Endothelial cell of umbilical vein (primary cell): ENCODE results near the gene XPO6. TPM values are rescaled to one million over a fixed set of nuclear protein-coding genes. Genes with fewer than 3 reads are reported as not detected.

Experiments used
- BruUV-seq: library from RNA; stranded (reverse); fragments of 400-500 nt; replicated peaks from 2 replicates; lab custom pipeline; 2021; lab: Mats Ljungman, UMichigan
- CTCF ChIA-PET: fragments of 300-600, 350-600 bp; sonication (Branson Sonifier 250); formaldehyde crosslinking; loops from one replicate; lab custom pipeline; 2021; ENCODE audit warnings: antibody characterized with exemption, inconsistent platforms; lab: Charles Lee
- POLR2A ChIA-PET: fragments of 300-600, 350-600 bp; sonication (Branson Sonifier 250); formaldehyde crosslinking; loops from one replicate; lab custom pipeline; 2021; ENCODE audit warnings: antibody characterized with exemption, inconsistent platforms; lab: Charles Lee
- DNase-seq: peaks from one replicate; pipeline ENCODE4 v3.0.0-alpha.2; 2011; ENCODE audit warnings: low read depth, low spot score
- FAIRE-seq: peaks from 2 replicates; lab custom pipeline; 2011; peaks lifted over from hg19 to GRCh38; lab: Jason Lieb, UNC
- H2AFZ ChIP-seq: 2 replicates; pipeline ENCODE4 v1.6.0; 2012; ENCODE audit warnings: low read depth, low read length, control low read depth, inconsistent platforms
- H3K27ac ChIP-seq: 2 replicates; pipeline ENCODE4 v1.5.1; 2011; ENCODE audit warnings: low read depth, mild to moderate bottlenecking, control low read depth, low read length, moderate library complexity; ENCODE audit not compliant: insufficient read depth
- H3K27me3 ChIP-seq, 2 experiments: 2 replicates each; pipeline versions ENCODE4 v1.6.0 to v1.6.1; 2011; ENCODE audit warnings: low read length in 2 of 2, mixed read lengths in 1 of 2; ENCODE audit not compliant: control insufficient read depth in 2 of 2, insufficient read depth in 2 of 2
- H3K36me3 ChIP-seq, 2 experiments: 2 replicates in 1 of 2; 3 replicates in 1 of 2; pipeline ENCODE4 v1.5.1; 2011; ENCODE audit warnings: low read length in 2 of 2, mild to moderate bottlenecking in 1 of 2, moderate library complexity in 1 of 2; ENCODE audit not compliant: control insufficient read depth in 2 of 2, insufficient read depth in 2 of 2; ENCODE audit errors: extremely low read depth in 1 of 2
- H3K4me1 ChIP-seq: 3 replicates; pipeline ENCODE4 v1.5.1; 2011; ENCODE audit warnings: mild to moderate bottlenecking, low read length; ENCODE audit not compliant: control insufficient read depth, insufficient read depth; ENCODE audit errors: extremely low read depth
- H3K4me2 ChIP-seq: 2 replicates; pipeline ENCODE4 v1.6.1; 2011; ENCODE audit warnings: low read length, control low read depth, mixed read lengths; ENCODE audit not compliant: insufficient read depth
- H3K4me3 ChIP-seq, 3 experiments: fragments of 200-600 bp in 1 of 3; sonication (generic), shearing (Covaris generic) in 1 of 3; replicated peaks in 1 of 3; 2 replicates each; pipeline ENCODE4 v1.5.1; 2011 to 2016; ENCODE audit warnings: control low read depth in 3 of 3, low read length in 3 of 3, mild to moderate bottlenecking in 2 of 3, inconsistent platforms in 1 of 3, low read depth in 1 of 3, moderate library complexity in 1 of 3; ENCODE audit not compliant: insufficient read depth in 1 of 3
- H3K79me2 ChIP-seq: 2 replicates; pipeline ENCODE4 v1.6.0; 2012; ENCODE audit warnings: low read length, inconsistent platforms; ENCODE audit not compliant: control insufficient read depth, insufficient read depth
- H3K9ac ChIP-seq: replicated peaks from 2 replicates; pipeline ENCODE3; 2011; ENCODE audit warnings: low read length, control low read depth; ENCODE audit not compliant: insufficient read depth; ENCODE audit errors: extremely low read depth
- H3K9me1 ChIP-seq: replicated peaks from 3 replicates; pipeline ENCODE4 v1.6.0; 2011; ENCODE audit warnings: mild to moderate bottlenecking, low read length; ENCODE audit not compliant: control insufficient read depth, insufficient read depth; ENCODE audit errors: extremely low read depth
- H3K9me3 ChIP-seq: replicated peaks from 2 replicates; pipeline ENCODE4 v1.5.1; 2012; ENCODE audit warnings: low read length, inconsistent platforms; ENCODE audit not compliant: control insufficient read depth, insufficient read depth
- H4K20me1 ChIP-seq: replicated peaks from 2 replicates; pipeline ENCODE3; 2011; ENCODE audit warnings: mild to moderate bottlenecking, low read length; ENCODE audit not compliant: control insufficient read depth, insufficient read depth; ENCODE audit errors: extremely low read depth
- CTCF ChIP-seq, 2 donors: IDR thresholded peaks; 1 replicate in 1 of 2; 2 replicates in 1 of 2; pipeline ENCODE4 v1.5.1; 2011; ENCODE audit warnings: low read length in 2 of 2, mild to moderate bottlenecking in 2 of 2, moderate library complexity in 2 of 2, control low read depth in 1 of 2, inconsistent platforms in 1 of 2, low read depth in 1 of 2; ENCODE audit not compliant: insufficient read depth in 1 of 2; ENCODE audit errors: extremely low read depth in 1 of 2
- EZH2 ChIP-seq: IDR thresholded peaks from 2 replicates; pipeline ENCODE4 v1.6.1; 2012; ENCODE audit warnings: borderline replicate concordance, low read depth, mild to moderate bottlenecking, moderate library complexity, low read length, inconsistent platforms; ENCODE audit not compliant: severe bottlenecking
- FOS ChIP-seq: IDR thresholded peaks from 2 replicates; pipeline ENCODE4 v1.6.1; 2011; ENCODE audit warnings: mild to moderate bottlenecking, low read length, moderate library complexity, borderline replicate concordance; ENCODE audit not compliant: insufficient read depth
- GATA2 ChIP-seq: IDR thresholded peaks from 2 replicates; pipeline ENCODE4 v1.7.0; 2011; ENCODE audit warnings: low read depth, mild to moderate bottlenecking, moderate library complexity, mixed read lengths, low read length; ENCODE audit not compliant: insufficient read length, insufficient read depth
- JUN ChIP-seq: IDR thresholded peaks from 2 replicates; pipeline ENCODE4 v1.6.1; 2011; ENCODE audit warnings: borderline replicate concordance, low read depth; ENCODE audit not compliant: insufficient read length, insufficient read depth
- MAX ChIP-seq: IDR thresholded peaks from 2 replicates; pipeline ENCODE4 v1.6.1; 2011; ENCODE audit not compliant: insufficient read depth, insufficient read length
- MYC ChIP-seq: IDR thresholded peaks from one replicate; pipeline ENCODE4 v1.6.1; 2011; ENCODE audit warnings: mild to moderate bottlenecking, low read depth, low read length
- POLR2A ChIP-seq: IDR thresholded peaks from 2 replicates; pipeline ENCODE4 v1.6.1; 2012; ENCODE audit warnings: low read depth, mild to moderate bottlenecking, control low read depth, low read length
- POLR2AphosphoS5 ChIP-seq: IDR thresholded peaks from 2 replicates; pipeline ENCODE4 v1.6.1; 2012; ENCODE audit warnings: low read depth, mild to moderate bottlenecking, control low read depth, low read length, moderate library complexity; ENCODE audit not compliant: insufficient read depth
- dilution Hi-C: fragments of 300-500 bp; cut with MboI; formaldehyde crosslinking; loops from one replicate; pipeline ENCODE4 v1.15.0; 2019; ENCODE audit warnings: low sequenced_read_pairs; ENCODE audit not compliant: extremely low pct_ligation_motif_present
- intact Hi-C: fragments of 100-400 bp; cut with micrococcal nuclease; formaldehyde crosslinking; loops from one replicate; pipeline ENCODE4 v1.10.0; 2022
- polyA plus RNA-seq, 4 experiments: library from polyadenylated mRNA; depleted of rRNA in 3 of 4; stranded (reverse) in 3 of 4; unstranded in 1 of 4; fragments of >200 nt; gene quantifications; 2 replicates each; pipeline versions ENCODE4 v1.2.1 to v1.2.3, GENCODE V29; 2011 to 2012; ENCODE audit warnings: missing spikeins in 1 of 4
- total RNA-seq: library from RNA; stranded (reverse); gene quantifications from 2 replicates; pipeline ENCODE4 v1.2.3, GENCODE V29; 2021

XPO6 gene
- total and polyA plus RNA-seq, 2 donors (not counting 3 experiments of a cell fraction or from before 2014, with no cell fraction given) = 170 to 272 TPM

- dilution Hi-C loops (no loop called here), intact Hi-C loops (no loop called here)
- Histone ChIP-seq H2AFZ (no peak within 1 kb of the TSS), H3K9ac (no peak within 1 kb of the TSS), H3K79me2 (no peaks in the 10 kb centered on the region), H3K4me2 (no peak within 1 kb of the TSS), H3K27me3 (peaks cover 21 to 43% of the 10 kb centered on the region in 2 experiments), H3K4me1 (no peaks in the 10 kb centered on the region), H3K9me3 (no peaks in the 10 kb centered on the region), H3K9me1 (no peaks in the 10 kb centered on the region), H4K20me1 (no peaks in the 10 kb centered on the region), H3K27ac (no peak within 1 kb of the TSS), H3K4me3 (peak within 1 kb of the TSS in 1 of 3 experiments; percentile 18), H3K36me3 (no peaks in the 10 kb centered on the region)
- ChIA-PET CTCF (interaction anchor here (1.3 to 1.5 kb wide), 2 partner anchors 155 to 424 kb away, joined by 6 to 10 read pairs; no protein-coding TSS in a partner anchor), POLR2A (no interaction called here)
- DNase-seq = no peak
- FAIRE-seq = no peak
- no peak for TF ChIP-seq EZH2
- TF ChIP-seq MYC = no peak
- no peak for TF ChIP-seq GATA2
- no peak for TF ChIP-seq POLR2A
- no peak for TF ChIP-seq FOS
- TF ChIP-seq CTCF (IDR thresholded peaks at IDR 0.05; ENCODE audit: extremely low read depth in 1 of 2, insufficient read depth in 1 of 2, low read depth in 1 of 2, low read length in 2 of 2) = no peak
- no peak for TF ChIP-seq MAX
- no peak for TF ChIP-seq POLR2AphosphoS5
- TF ChIP-seq JUN = no peak
- BruUV-seq = no TSS peak
Observed at GRCh38 chr16:28063591-28064061, 148.1 kb downstream of the XPO6 start, which contains the start of gene GSG1L. Gene GSG1L, minus strand, starts transcription at chr16:28063714. Its CDS starts 290 bp downstream, at chr16:28063424.
